GM23338 (cell line): Measurements from ENCODE around the gene IER5L.

Experiments
- CREB1 ChIP-seq: fragments of 250-450 bp; sonication (Bioruptor Pico); IDR thresholded peaks from 2 replicates; pipeline ENCODE4 v1.5.0; 2020; ENCODE audit warnings: low read depth, mild to moderate bottlenecking, moderate library complexity
- CTCF ChIP-seq, 2 experiments: fragments of 200-600 bp in 1 of 2; sonication (generic) in 1 of 2; conservative IDR thresholded peaks; 2 replicates each; pipeline versions ENCODE4 v1.5.1 to v1.6.1; 2016 to 2017; ENCODE audit warnings: antibody characterized with exemption in 2 of 2, low read depth in 2 of 2, mild to moderate bottlenecking in 2 of 2, moderate library complexity in 1 of 2
- ETS1 ChIP-seq: IDR thresholded peaks from 2 replicates; pipeline ENCODE4 v1.6.1; 2016; ENCODE audit warnings: antibody characterized with exemption
- EZH2 ChIP-seq: fragments of 200-600 bp; sonication (generic); IDR thresholded peaks from one replicate; pipeline ENCODE4 v1.8.0; 2017; ENCODE audit warnings: antibody characterized with exemption, mild to moderate bottlenecking, low read depth; ENCODE audit not compliant: unreplicated experiment
- EZH2phosphoT487 ChIP-seq: fragments of 200-600 bp; sonication (generic); IDR thresholded peaks from one replicate; pipeline ENCODE4 v1.8.1; 2018; ENCODE audit warnings: antibody characterized with exemption; ENCODE audit not compliant: unreplicated experiment
- JUNB ChIP-seq: IDR thresholded peaks from one replicate; pipeline ENCODE4 v1.6.1; 2016; ENCODE audit warnings: antibody characterized with exemption; ENCODE audit not compliant: unreplicated experiment
- POLR2AphosphoS5 ChIP-seq: IDR thresholded peaks from 2 replicates; pipeline ENCODE4 v1.6.1; 2016; ENCODE audit warnings: antibody characterized with exemption, low read depth
- REST ChIP-seq: IDR thresholded peaks from one replicate; pipeline ENCODE4 v1.6.1; 2018; ENCODE audit warnings: antibody characterized with exemption; ENCODE audit not compliant: unreplicated experiment
- STAT1 ChIP-seq: IDR thresholded peaks from one replicate; pipeline ENCODE4 v1.6.1; 2016; ENCODE audit warnings: antibody characterized with exemption; ENCODE audit not compliant: unreplicated experiment
- ZNF114 ChIP-seq: fragments of 250-450 bp; sonication (Bioruptor Pico); IDR thresholded peaks from 2 replicates; pipeline ENCODE4 v1.5.0; 2020; ENCODE audit warnings: mild to moderate bottlenecking, moderate library complexity

- TF ChIP-seq REST: no peak
- no peak for TF ChIP-seq CTCF (conservative IDR thresholded peaks at IDR 0.05; ENCODE audit: low read depth in 2 of 2)
- TF ChIP-seq EZH2: no peak
- no peak for TF ChIP-seq ZNF114
- no peak for TF ChIP-seq ETS1
- TF ChIP-seq STAT1: no peak
- no peak for TF ChIP-seq EZH2phosphoT487
- TF ChIP-seq POLR2AphosphoS5: no peak
- no peak for TF ChIP-seq JUNB
- TF ChIP-seq CREB1 (CRISPR knock-in tag): no peak
Observed at GRCh38 chr9:129172816-129173215, 5.2 kb downstream of the IER5L start.
